Epithelial cell of esophagus (primary cell): Measurements from ENCODE around the gene KPNA1.

Source experiments
- DNase-seq: peaks from one replicate; pipeline ENCODE4 v3.0.0; 2010; ENCODE audit warnings: low read depth
- H3K4me3 ChIP-seq: 2 replicates; pipeline ENCODE4 v1.5.1; 2011; ENCODE audit warnings: mild to moderate bottlenecking, low read length, control low read depth
- CTCF ChIP-seq: IDR thresholded peaks from 2 replicates; pipeline ENCODE4 v1.5.1; 2011; ENCODE audit warnings: low read depth, mild to moderate bottlenecking, low read length, control low read depth, inconsistent platforms; ENCODE audit not compliant: insufficient read depth; ENCODE audit errors: missing control alignments

Gene KPNA1

GRCh38 chr3:122514123-122515019 is at the start of gene KPNA1:
Gene KPNA1 (minus strand): TSS chr3:122514939. CDS start chr3:122496565, 18,374 bp downstream.
- peak; percentile 93 for DNase-seq
- H3K4me3 ChIP-seq = peak within 1 kb of the TSS; percentile 65
- no peak for TF ChIP-seq CTCF

DNA sequence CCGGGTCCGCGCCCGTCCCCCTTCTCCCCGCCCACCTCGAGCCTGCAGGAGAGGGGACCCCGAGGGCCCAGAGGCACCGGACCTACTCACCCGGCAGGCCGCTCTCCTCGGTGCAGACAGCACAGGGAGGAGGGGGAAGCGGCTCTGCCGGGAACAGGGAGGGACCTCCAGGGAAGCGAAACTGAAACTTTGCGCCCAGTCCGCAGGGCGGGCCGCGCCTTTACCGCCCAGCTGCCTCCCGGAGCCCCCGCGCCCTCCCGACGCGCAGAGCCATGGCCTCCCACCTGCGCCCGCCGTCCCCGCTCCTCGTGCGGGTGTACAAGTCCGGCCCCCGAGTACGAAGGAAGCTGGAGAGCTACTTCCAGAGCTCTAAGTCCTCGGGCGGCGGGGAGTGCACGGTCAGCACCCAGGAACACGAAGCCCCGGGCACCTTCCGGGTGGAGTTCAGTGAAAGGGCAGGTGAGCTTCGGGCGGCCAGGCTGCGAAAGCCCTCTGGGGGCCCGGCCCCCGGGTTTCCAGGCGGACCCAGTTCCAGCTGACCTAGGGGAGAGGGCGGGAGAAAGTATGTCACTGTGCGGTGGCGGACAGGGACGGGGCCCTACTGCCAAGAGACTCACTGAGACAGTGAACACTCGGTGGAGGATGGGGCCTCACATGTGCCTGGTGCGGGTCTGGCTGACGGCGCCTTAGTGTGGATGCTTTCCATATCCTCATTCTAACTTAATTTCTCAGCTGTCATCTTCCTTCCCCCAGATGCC is 49.6 kb upstream of the KPNA1 start, which contains the start of the genes DTX3L and PARP9:
Gene DTX3L, plus strand, starts transcription at position 184 of the 758 bp plus-strand sequence. Its CDS starts 89 bp downstream, at position 273.
Gene PARP9, minus strand, starts transcription at position 146 of the 758 bp plus-strand sequence. CDS start 4,680 bp downstream, outside the sequence.
- no peak for TF ChIP-seq CTCF
- DNase-seq = peak; percentile 79
- peak within 1 kb of the TSS; percentile 67 for H3K4me3 ChIP-seq

DNA sequence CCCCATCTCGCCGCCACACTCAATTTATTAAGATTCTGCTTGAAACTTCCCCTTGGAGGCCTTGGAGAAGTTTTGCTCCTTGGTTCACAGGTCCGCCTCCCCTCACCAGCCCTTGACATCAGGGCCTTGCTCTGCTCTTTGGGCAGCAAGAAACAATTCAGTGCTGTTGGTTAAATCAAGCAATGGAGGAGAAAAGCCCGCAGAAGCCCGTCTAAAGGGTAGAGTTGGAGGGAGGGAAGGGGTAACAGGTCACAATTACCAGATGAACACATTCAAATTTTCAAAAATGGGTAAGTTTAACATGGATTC is 48.9 kb upstream of the KPNA1 start:
- DNase-seq = no peak
- no peak for TF ChIP-seq CTCF
- peak overlapping the region; percentile 67 for H3K4me3 ChIP-seq

GRCh38 chr3:122562923-122563716 is 48.4 kb upstream of the KPNA1 start:
- no peak for DNase-seq
- H3K4me3 ChIP-seq = no peak overlapping the region
- TF ChIP-seq CTCF = no peak

- peak; percentile 66 for TF ChIP-seq CTCF
- no peak overlapping the region for H3K4me3 ChIP-seq
- peak; percentile 78 for DNase-seq
Measured at GRCh38 chr3:122560680-122561079, 45.9 kb upstream of the KPNA1 start.

GRCh38 chr3:122559906-122560305 is 45.2 kb upstream of the KPNA1 start:
- no peak for TF ChIP-seq CTCF
- DNase-seq = no peak
- H3K4me3 ChIP-seq = no peak overlapping the region
